Mammary epithelial cell (primary cell): ENCODE data around the gene FGF14.

Experiments
- CTCF ChIP-seq, 2 donors: IDR thresholded peaks in 1 of 2; conservative IDR thresholded peaks in 1 of 2; 2 replicates each; pipeline ENCODE4 v1.5.1; 2011 to 2012; ENCODE audit warnings: inconsistent platforms in 2 of 2, low read length in 2 of 2, mild to moderate bottlenecking in 2 of 2, control low read depth in 1 of 2, low read depth in 1 of 2; ENCODE audit not compliant: insufficient read depth in 1 of 2; ENCODE audit errors: extremely low read depth in 1 of 2
- EZH2 ChIP-seq: IDR thresholded peaks from 2 replicates; pipeline ENCODE4 v1.6.1; 2012; ENCODE audit warnings: low read length, inconsistent platforms, borderline replicate concordance

- no peak for TF ChIP-seq CTCF (conservative IDR thresholded peaks at IDR 0.05 in 1 of 2, IDR thresholded peaks at IDR 0.05 in 1 of 2; ENCODE audit: extremely low read depth in 1 of 2, insufficient read depth in 1 of 2, low read depth in 1 of 2, low read length in 2 of 2)
- no peak for TF ChIP-seq EZH2
Observed at GRCh38 chr13:101967216-101967615, 434.6 kb downstream of the FGF14 start.
